ENCODE results near the gene AKT1.
"Not testable (repeated sequence)": the region's sequence is repeated elsewhere in the genome, so short reads cannot be mapped to it uniquely, and the experiment has no call there.

The AKT1 gene

DNA sequence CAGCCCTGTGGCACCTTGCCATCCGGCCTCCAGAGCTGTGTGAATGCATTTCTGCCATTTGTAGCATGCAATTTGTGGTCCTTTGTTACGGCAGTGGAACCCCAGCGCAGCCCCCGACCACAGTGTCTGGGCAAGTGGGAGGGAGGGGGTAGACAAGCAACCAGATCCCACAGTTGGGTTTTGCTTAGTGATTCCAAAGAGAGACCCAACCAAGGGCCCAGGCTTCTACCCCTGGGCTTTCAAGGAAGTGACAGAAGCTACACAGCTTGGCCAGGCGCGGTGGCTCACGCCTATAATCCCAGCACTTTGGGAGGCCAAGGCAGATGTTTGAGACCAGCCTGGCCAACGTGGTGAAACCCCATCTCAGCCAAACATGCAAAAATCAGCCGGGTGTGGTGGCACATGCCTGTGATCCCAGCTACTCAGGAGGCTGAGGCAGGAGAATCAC is 23.2 kb upstream of the AKT1 start:
- no peak for DNase-seq

GRCh38 chr14:104817930-104818713 is 22.6 kb upstream of the AKT1 start:
- DNase-seq: no peak

- DNase-seq: no peak
These were observed 21.0 kb upstream of the AKT1 start for GRCh38 chr14:104816616-104816884.

DNA sequence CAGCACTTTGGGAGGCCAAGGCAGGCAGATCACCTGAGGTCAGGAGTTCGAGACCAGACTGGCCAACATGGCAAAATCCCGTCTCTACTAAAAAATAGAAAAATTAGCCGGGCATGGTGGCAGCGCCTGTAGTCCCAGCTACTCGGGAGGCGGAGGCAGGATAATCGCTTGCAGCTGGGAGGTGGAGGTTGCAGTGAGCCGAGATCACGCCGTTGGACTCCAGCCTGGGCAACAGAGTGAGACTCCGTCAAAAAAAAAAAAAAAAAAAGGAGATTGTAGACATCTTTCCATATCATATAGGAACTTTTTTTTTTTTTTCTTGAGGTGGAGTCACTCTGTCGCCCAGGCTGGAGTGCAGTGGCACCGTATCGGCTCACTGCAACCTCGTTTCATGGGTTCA is 19.2 kb upstream of the AKT1 start:
- DNase-seq: not testable (repeated sequence)

DNA sequence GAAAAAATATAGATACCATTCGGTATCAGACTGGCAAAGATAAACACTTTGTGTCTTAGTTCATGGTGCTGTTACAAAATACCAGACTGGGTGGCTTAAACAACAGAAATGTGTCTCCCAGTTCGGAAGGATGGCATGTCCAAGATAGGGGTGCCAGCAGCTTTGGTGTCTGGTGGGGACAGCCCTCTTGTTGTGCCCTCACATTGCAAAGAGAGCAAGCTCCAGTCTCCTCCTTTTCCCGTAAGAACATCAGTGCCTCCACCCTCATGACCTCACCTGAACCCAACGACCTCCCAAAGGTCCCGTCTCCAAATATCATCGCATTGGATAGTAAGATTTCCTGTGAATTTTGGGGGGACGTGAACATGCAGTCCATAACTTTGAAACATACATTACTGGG is 17.7 kb upstream of the AKT1 start:
- DNase-seq: no peak

GRCh38 chr14:104810316-104810715 is 14.8 kb upstream of the AKT1 start:
- no peak for DNase-seq

DNA sequence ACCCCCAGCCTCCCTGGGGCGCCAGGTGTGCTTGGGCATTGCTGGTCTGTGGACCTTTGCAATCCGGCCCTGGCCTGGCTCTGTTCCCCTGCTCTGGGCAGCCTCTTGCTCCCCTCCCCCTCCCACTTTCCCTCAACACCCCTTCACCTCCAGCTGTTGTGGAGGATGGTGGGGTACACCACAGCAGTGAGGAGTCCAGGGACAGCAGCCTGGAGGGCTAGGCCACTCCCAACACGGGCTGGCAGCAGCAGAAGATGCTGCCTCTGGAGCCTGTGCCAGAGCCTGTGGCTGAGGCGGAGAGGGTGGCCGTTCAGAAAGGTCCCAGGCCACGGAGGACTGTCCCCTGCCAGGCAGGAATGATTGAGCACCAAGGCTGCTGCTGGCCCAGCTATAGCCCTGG is 12.9 kb upstream of the AKT1 start:
- DNase-seq: no peak

DNA sequence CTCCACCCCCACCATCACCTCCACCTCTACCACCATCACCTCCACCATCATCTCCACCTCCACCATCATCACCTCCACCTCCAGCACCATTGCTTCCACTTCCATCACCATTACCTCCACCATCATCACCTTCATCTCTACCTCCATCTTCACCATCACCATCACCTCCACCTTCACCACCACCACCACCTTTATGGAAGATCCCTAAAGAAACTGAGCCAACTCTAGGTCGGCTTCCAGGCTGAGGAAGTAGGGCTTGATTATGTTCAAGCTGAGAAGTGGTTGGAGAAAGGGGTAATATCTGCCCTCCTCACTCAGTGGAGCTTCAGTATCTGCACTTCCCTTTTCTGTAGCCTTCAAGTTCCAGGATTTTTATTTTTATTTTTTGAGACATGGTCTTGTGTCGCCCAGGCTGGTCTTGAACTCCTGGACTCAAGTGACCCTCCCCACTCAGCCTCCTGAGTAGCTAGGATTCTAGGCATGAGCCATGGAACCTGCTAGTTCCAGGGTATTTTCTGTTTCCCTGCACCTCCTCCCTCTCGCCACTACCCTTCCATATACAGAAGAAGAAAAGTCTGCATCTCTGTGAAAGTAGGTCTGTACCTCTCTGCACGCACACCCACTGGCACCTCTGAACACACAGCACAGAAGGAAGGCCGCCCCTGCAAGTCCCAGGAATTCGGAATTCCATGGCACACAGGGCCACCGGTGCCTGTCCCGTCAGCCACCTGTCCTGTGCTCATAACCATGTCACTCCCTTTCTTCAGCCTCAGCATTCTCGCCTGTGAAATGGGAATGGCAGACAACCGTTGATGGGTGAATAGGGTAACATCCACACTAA is 11.3 kb upstream of the AKT1 start:
- DNase-seq: no peak

DNA sequence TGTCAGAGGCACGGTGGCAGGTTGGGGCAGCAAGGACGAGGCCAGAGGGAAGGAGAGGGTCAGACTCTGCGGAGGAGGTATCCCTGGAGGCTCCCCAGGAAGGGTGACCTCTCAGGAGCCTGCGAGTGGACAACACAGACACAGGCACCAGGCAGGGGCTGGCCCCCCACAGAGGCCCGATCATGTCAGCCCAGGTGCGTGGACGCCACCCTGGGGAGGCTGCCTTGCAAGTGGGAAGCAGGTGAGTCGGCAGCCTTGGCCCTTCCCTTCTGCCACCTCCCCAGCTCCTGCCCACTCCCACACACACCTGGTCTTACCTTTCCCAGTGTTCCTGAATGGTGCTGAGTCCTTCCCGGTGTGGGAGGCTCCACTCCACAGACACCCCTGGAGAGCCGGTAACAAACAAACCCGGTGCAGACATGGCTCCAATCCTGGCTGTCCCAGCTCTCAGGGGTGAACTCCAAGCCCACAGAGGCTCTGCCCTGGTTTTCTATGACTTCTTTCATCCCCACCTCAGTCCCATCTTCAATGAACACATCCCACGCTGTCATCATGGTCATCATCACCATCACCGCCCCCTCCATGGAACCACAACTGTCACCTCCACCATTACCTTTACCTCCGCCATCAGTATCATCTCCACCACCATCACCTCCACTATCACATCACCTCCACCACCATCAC is 10.5 kb upstream of the AKT1 start:
- no peak for DNase-seq

GRCh38 chr14:104805326-104805678 is 9.8 kb upstream of the AKT1 start:
- no peak for DNase-seq

- no peak for DNase-seq
These were observed 9.2 kb upstream of the AKT1 start for GRCh38 chr14:104804481-104805325.

DNA sequence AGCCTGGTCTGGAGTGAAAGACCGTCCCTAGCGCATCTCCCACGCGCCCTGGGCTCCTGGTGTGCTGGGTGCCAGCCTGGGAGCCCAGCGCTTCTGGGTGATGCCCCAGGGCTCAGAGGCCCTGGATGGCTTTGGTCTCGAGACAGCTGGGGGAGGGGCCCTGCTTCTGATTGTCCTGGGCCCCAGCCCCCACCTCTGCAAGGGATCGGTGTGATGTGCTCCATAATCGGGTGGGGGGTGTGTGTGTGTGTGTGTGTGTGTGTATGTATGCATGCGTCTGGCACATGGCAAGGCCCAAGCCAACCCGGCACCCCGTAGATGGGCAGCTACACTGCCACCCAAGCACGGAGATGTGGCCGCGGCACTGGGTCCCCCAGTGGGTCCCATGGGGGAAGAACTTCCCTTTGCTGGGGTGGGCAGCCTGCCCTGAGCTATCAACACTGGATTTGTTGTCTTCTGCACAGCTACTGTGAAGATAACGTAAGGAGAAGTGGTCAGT is 8.4 kb upstream of the AKT1 start:
- no peak for DNase-seq

DNA sequence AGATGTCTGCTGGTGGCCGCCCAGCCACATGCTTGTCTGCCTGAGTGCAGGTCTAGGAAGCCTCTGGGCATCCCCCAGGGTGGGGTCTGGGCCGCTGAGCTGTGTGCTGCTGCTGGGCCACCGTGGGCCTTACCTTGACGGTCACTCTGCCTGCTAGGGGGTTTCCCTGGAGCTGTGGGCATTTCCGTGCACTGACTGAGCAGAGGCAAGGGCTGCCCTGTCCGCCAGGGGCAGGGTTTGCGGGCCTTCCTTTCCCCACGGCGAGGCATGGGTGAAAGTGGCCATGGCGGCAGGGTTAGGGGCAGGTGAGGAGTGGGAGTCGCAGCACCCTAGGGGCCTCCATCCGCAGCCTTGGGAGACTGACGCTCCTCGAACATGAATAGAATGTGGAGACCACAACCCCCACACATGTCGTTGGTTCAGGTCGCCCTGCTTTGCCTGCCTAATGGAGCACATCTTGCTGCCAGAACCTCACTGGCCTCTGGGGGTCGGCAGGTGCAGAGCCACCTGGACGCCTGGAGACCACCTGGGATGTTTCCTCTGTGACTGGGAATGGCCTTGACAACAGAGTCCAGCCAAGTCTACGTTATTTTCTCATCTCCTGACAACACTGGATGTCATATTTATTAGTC is 7.8 kb upstream of the AKT1 start:
- no peak for DNase-seq

- peak in 1 of 5 donors; percentile 3 for DNase-seq
These were observed 7.0 kb upstream of the AKT1 start for GRCh38 chr14:104802394-104803184.

DNA sequence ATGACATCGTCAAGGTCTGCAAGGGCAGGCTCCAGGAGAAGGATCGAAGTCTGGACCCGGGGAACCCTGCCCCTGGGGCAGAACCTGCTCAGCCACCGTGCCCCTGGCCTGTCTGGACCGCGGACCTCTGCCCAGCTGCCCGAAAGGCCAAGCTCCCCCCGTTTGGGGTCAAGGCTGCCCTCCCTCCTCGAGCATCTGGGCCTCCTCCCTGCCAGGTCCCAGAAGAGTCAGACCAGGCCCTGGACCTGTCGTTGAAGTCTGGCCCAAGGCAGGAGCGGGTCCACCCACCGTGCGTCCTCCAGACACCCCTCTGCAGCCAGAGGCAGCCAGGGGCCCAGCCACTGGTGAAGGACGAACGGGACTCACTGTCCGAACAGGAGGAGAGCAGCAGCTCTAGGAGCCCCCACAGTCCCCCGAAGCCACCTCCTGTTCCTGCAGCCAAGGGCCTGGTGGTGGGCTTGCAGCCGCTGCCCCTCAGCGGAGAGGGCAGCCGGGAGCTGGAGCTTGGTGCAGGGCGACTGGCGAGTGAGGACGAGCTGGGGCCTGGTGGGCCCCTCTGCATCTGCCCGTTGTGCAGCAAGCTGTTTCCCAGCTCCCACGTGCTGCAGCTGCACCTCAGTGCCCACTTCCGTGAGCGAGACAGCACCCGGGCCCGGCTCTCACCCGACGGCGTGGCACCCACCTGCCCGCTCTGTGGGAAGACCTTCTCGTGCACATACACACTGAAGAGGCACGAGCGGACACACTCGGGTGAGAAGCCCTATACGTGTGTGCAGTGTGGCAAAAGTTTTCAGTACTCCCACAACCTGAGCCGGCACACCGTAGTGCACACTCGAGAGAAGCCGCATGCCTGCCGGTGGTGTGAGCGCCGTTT is 6.2 kb upstream of the AKT1 start:
- peak in 1 of 5 donors; percentile 6 for DNase-seq

- peak; percentile 57 to 75 (median 65) for DNase-seq
These were observed 5.4 kb upstream of the AKT1 start, which contains the start of gene ZBTB42 for GRCh38 chr14:104800771-104801519. Gene ZBTB42, plus strand, starts transcription at chr14:104801101. Its CDS starts 97 bp downstream, at chr14:104801198.

DNA sequence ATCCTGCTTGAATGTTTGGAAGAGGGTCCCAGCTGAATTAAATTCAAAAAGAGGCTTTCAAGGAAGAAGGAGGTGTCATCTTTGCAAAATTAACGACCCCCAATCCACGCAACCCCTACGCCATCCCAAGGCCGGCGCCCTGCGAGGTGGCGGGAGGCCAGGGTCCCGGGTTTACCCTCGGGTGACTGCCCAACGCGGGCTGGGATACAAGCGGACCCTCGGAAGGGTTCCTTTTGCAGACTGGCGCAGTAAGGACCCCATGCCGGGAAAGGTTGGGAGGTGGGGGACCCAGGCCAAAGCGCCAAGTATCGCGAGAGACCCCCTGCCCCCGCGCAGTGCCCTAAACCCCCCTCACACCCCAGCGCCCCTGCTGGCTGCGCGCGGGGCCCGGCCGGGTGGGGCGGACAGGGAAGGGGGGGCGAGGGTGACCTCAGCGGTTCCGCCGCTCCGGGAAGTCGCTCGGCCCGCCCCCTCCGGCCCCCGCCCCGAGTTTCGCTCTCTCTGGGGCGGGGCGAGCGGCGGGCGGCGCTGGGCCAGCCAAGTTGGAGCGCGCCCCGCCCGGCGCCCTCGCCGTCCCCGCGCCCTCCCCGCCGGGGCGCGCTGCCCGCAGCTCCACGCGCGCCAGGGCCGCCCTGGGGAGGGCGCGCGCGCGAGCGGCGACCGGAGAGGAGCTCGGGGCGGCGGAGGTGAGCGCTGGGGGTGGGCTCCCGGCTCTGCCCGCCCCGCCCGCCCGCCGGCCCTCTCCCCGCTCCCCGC is 4.6 kb upstream of the AKT1 start:
- DNase-seq: peak; percentile 71 to 85 (median 83)

DNA sequence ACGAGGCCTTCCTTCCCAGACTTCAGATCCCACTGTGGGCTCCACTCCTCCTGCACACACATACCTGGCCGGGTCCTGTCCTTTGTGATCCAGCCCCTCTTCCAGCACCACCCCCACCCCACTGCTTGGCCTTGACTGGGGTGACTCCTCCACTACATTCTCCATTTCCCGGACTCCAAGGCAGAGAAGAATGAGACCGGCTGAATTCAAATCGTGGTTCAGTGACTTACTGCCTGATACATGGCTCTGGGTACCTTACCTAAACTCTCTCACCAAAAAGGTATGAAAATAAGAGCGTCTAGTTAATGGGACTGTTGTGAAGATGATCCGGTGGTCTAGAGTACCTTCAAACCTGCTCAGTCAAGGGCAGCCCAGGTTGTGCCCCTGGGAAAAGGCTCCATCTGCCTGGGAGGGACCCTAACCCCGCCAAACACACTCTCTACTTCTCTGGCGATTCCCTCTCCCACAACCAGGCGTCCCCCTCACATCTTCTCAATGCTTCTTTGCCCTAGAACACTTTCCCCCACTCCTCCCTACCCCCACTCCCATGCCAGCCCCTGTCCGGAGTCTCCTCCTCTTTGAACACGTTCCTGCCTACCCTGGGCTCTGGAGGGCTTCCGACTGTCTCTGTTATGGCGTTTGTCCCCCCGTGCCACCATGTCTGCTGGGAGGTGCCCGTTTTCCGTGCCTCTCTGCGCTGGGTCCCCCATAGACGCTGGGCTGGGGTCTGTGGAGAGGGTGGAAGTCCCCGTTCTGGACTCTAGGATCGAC is 3.9 kb upstream of the AKT1 start:
- DNase-seq: no peak
